HG03571 (cell line): ENCODE measurements around the gene SRRM4.
"Not testable (repeated sequence)": the region's sequence is repeated elsewhere in the genome, so short reads cannot be mapped to it uniquely, and the experiment has no call there.

Source experiments
- ATAC-seq: cut with Tn5 transposase; IDR thresholded peaks from one replicate; pipeline ENCODE4 v1.9.1; 2021; ENCODE audit not compliant: unreplicated experiment

Gene SRRM4

DNA sequence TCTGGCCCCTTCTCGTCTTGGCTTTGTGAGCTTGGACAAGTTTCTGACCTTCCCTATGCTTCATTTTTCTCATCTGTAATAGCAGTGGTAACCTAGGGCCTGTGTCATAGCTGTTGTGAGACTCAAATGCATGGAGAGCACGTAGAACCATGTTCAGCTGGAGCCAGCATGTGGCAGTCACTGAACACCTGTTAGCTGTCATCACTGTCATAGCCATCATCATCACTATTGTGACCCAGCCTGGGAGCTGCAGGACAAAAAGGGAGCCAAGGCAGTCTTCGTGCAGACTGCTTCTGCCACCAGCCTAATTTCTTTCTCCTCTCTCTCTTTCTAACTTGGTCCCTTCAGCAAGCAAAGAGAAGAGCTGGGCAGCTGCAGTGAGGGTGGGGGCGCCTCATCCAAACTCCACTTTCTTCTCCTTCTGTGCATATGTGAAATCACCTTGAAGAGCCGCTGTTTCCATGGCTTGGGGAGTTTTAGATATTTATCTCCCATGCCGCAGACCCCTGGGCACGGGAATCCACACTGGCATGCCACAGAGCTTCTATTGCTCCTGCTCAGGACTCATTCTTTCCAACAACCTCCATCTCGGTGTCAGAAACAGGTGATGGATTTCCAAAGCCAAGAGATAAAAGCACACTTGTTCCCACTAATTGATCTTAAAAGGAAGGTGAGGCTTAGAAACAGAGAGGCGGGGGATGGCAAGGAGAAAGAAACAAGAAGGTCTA, 87.0 kb downstream of the SRRM4 start:
- no peak for ATAC-seq

DNA sequence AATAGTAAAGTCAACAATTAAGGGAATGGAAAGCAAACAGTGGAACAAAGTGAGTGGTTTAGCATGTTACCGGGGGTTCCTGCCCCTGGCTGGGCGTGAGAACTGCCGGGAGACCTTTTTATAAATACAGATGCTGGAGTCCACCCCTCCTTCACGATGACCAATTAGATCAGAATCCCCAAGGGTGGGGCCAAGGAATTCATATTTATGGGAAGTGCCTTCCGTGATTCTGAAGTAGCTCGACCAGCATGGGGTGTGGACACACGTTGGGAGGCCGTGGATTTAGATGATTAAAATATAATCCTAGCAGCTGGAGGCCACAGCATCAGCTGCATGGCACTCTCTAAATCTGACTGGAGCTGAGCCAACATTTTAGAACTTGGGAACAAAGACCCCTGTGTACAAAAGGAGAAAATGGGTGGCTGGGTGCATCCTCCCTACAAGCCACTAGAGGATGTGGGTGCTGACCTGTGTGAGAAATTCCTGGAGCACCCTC, 87.9 kb downstream of the SRRM4 start:
- ATAC-seq: no peak

DNA sequence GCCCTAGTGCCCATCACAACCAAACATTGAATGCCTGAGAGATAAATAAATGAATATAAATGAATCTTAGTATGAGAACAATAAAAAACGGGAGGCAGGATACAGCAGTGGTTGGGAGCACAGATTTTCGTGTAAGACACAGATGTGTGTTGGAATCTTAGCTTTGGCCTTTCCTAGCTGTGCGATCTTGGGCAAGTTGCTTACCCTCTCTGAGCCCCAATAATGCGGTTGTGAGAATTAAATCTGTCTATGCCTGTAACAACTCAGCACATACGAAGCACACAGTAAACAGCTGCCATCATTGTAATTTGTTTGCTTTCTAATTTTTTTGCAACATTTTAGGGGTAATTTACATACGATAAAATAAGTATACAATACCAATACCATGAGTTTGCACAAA, 89.8 kb downstream of the SRRM4 start:
- ATAC-seq: no peak

DNA sequence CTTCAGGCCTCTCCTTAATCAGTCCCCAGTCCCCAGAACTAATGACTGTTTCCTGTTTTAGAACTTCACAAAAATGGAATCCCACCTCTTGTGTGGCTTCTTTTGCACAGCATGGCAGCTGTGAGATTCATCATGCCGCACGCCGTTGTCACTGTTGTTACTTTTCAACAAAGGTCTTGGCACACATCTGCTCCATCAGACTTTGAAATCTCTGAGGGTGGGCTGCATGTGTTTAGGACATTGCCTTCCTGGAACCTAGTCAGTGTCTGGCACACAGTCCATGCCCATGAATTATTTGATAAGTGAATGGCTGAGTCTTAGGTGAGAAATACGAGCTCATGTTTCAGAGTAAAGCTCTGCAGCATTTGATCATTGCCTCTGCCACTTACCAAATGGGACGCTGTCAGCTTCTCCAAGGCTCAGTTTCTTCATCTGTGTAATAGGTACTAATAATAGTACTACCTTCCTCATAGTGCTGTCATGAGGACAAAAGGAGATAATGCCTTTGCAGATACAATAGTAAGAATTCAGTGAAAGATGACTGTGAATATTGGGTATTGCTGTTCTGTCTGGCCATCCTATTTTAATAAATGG, 90.4 kb downstream of the SRRM4 start:
- no peak for ATAC-seq

DNA sequence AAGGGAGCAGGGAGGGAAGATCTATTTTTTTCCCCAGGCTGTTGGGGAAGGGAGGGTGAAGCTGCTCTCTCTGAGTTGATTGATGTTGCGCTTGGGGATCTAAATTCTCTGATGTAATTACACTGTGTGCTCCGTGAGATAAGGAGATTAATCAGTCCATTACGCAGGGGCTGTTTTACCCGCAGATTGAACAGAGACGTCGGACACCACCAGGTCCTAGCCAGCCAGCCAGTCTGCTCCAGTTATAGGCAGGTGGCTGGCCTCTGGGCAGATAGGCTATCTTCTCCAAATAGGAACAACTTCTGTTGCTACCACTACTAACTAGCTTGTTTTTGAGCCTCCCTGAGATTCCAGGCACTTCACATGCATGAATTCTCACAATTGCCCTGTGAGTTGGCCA, 91.1 kb downstream of the SRRM4 start:
- ATAC-seq: no peak

DNA sequence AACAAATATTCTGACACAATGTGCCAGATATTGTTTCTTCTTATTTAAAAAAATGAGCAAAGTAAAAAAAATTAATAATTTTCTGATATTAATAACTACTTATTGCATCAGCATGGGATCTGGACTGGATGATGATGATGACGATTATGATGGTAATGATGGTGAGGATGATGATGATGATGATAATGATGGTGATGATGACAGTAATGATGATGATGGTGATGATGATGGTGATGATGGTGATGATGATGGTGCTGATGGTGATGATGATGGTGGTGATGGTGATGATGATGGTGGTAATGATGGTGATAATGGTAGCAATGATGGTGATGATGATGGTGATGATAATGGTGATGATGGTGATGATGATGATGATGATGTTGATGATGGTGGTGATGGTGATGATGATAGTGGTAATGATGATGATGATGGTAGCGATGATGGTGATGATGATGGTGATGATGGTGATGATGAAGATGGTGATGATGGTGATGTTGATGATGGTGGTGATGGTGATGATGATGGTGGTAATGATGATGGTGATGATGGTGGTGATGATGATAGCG, 94.0 kb downstream of the SRRM4 start:
- ATAC-seq: no peak

DNA sequence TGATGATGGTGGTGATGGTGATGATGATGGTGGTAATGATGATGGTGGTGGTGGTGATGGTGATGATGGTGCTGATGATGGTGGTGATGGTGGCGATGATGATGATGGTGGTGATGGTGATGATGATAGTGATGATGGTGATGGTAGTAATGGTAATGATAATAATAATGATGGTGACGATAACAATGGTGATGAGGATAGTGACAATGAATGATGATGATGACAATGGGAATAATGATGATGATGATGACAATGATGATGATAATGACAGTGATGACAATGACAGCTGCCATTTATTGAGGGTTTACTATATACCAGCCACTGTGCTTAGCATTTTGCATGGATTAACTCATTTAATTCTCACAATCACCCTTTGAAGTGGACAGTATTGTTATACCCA, 94.6 kb downstream of the SRRM4 start:
- no peak for ATAC-seq

DNA sequence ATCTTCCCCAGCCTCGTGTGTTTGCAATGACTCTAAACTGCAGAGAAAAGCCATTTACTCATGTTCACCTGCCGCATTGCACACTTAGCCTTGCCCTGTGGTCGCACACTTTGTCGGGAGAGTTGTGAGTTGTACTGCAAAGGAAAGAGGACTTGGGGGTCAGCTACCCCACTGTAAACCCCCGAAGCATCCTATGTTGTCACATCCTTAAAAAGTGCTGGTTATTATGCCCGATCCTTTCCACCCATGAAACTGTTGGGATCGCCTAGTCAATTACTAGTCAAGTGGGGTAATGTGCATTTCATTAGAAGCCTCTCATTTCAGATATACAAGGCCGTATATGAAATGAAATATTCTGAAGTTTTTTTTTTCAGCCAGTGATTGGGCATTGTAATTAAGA, 98.2 kb downstream of the SRRM4 start:
- ATAC-seq: no peak

DNA sequence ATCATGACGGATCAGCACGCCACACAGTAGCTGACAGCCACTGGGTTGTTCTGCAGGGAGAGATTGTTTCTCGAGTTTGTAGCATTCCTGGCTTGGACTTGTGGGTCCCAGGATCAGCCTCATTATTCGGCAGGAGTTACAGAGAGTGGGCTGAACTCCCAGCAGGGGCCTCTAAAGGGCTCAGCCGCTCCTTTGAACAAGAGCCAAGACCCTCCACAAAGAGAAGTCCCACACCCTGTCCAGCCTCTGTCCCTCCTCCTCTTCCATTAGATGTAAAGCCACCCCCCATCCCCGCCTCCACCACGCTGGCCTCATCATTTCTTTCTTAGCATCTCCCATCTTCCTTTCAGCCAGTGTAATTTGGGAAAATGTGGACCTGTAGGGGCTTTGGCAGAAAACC, 100.7 kb downstream of the SRRM4 start:
- no peak for ATAC-seq

DNA sequence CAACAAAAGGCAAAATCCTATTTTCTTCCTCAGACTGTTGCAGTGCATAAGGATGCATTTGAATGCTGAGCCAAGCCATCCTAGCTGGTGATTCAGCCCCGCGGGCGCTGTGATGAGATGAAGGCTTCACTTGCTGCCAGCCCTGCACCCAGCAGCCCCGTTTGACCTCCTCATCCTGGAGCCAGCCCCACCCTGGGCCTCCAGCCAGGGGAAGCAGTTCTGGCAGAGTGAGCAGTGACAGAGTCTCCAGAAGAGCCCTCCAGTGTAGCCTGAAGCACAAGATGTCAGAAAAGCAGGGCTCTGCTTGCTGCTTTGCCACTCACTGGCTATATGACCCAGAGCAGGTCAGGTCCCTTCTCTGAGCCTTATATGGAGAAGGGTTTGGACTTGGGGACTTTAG, 101.2 kb downstream of the SRRM4 start:
- ATAC-seq: no peak

DNA sequence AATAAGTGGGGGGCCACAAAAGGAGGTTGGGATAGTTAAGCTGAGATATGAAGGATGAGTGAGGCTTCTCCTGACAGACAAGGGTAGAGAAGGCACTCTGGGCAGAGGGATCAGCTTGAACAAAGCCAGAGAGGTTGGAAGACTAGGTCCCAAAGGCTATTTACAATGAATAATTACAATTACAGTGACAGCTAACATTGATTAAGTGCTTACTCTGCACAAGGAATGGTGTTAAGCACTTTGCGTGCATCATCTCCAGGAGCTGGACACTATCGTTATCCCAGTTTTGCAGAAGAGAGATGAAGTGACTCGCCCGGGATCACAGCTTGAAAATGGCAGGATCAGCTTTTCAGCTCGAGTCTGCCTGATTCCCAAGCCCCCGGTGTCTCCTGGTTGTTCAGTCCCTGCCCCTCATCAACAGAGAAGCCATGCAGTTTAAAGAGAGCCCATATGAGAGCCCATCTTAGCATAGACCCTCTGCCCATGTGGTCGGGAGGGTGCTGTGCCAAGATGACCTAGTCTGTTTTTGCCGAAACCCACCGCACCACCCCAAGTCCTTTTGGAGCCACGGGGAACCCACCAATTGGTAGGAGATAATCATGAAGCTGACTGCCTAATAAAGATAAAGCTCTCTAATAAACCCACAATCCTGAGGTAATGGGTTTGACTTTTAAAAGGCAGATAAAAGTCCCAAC, 107.5 kb downstream of the SRRM4 start:
- no peak for ATAC-seq

DNA sequence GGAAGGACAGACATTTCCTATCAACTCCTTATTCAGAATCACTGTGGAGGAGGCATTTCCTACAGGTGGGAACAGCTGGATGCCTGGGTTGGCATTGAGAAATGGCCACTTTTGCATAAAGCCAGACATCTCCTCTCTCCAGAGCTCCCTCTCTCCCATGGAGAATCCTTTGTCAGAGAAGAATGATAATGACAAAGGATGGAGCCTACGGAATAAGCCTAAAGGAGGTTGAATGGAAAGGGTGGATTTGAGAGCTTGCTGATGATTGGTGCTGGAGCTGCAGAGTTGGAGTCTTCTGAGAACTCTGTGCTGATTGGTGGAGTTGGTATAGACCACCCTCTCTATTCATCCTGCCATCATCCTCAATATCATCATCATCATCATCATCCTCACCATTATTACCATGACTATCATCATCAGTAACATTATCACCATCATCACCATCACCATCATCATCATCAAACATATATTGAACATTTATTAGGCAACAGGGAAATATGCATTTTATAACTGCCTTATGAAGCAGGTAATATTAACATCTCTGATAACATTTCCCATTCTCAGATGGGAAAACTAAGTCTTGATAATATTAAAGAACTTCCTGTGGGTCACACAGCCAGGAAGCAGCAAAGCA, 108.2 kb downstream of the SRRM4 start:
- ATAC-seq: no peak

DNA sequence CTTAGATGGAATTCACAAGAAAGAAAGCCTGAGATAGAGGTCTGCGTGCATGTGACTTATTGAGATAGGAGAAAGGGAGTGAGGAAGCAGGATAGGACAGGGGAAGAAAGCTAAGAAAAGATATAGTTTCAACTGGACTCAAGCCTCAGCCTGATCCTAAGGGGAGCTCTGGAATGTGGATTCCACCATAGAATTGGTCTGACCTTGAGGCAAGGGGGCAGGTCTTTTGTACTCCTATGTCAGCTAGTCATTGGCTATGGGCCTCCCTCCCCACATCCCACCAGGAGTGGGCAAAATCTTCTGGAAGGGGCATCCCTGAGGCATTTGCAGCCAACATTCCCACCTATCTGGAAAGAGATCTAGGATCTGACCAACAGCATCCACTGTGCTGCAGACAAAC, 108.9 kb downstream of the SRRM4 start:
- no peak for ATAC-seq

DNA sequence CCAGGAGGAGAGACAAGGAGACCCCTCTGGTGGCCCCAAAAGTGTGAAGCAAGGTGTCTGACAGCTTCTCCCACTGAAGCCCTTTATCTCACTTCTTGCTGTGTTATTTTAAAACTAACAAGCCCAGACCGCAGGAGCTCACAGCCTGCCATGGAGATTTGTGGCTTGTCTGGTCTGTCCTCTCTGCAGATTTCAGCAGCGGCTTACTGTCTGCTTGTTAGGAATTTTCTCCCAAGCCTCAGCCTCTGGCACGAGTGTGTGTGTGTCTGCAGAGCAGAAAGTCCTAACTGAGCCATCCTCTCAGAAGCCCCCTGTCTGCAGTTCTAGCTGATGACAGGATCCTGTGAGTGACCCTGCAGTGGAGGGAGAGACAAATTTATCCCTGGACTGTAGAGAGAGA, 109.5 kb downstream of the SRRM4 start:
- no peak for ATAC-seq

DNA sequence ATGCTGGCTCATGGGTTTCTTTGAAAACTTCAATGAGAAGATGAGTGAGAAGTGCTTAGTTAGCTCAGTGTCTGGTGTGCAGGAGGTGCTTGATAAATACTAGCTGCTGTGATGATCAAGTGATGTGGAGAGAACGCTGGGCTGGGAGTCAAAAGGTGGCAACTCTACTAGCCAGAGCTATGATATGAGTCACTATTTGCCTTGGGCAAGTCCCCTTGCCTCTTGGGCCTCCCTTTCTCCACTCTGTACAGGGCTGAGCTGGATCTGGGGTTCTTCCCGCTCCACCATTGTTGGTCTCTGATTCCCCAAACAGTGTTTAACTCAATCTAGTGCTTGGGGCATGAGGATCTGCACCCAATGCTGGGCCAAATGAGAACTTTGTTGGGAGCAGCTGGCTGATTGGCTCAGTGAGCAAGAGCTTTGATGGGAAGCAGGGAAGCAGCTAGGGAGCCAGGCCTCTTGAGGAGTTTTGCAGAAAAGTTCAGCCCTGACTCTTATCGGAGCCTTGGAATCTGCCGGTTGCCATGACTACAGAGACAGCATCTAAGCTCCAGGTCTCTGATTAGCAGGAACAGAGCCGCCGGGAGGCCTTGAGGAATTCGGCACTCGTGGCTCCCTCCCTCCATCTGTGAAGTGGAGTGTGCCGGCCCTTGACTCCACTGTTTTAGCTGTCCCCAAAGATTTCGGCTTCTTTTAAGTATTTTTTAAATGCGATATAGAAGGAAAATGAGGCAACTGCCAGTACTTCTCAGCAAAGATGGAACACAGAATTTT, 115.3 kb downstream of the SRRM4 start:
- ATAC-seq: no peak

DNA sequence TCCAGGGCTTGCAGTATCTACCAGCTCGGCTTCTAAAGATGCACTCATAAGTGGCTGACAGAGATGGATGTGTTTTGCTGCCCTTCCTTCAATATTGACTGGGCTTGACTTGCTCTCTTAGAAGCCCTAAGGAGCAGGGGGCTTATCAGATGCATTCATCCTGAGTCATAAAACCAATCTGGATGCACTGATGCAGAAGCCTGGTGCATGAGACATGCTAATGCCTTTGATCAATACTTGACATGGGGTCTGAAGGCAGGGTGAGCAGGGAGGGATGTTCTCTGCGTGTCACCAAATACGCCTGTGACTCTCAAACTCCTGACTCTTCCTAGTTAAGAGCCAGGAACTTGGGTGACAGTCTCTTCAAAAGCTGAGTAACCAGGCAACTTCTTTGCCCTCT, 119.6 kb downstream of the SRRM4 start:
- no peak for ATAC-seq

DNA sequence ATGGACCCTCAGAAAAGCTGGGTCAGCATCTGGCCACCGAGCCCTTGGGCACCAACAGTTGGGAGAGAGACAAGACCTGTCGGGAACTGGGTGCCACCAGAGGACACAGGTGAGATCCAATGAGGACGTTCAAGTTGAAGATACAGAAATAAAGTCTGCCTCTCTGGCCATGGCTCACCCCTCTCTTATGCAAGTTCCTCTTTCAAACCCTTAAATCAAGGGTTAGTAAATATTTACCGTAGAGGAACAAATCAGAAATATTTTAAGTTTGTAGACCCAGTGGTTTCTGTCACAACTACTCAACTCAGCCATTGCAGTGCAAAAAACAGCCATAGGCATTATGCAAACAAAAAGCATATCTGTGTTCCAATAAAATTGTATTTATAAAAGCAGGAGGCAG, 120.9 kb downstream of the SRRM4 start:
- ATAC-seq: no peak

DNA sequence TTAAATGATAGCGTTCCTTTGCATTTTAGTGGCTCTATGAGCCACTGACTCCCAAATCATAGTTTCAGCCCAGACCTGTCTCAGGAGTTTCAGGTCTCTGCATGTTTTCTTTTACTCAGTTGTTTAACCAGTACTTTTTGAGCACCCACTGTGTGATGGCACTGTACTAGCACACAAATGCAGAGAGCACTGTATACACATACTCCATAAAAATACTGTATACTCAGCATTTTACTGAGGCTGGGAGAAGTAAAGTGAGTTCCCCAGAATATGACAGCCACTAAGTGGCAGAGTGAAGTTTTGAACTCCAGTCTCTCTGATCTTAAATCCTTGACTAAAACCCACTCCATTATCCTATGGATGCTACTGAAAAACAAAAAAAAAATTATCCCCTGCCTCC, 121.4 kb downstream of the SRRM4 start:
- no peak for ATAC-seq

DNA sequence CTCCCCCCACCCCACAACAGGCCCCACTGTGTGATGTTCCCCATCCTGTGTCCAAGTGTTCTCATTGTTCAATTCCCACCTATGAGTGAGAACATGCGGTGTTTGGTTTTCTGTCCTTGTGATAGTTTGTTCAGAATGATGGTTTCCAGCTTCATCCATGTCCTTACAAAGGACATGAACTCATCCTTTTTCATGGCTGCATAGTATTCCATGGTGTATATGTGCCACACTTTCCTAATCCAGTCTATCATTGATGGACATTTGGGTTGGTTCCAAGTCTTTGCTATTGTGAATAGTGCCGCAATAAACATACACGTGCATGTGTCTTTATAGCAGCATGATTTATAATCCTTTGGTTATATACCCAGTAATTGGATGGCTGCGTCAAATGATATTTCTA, 123.6 kb downstream of the SRRM4 start:
- ATAC-seq: not testable (repeated sequence)

DNA sequence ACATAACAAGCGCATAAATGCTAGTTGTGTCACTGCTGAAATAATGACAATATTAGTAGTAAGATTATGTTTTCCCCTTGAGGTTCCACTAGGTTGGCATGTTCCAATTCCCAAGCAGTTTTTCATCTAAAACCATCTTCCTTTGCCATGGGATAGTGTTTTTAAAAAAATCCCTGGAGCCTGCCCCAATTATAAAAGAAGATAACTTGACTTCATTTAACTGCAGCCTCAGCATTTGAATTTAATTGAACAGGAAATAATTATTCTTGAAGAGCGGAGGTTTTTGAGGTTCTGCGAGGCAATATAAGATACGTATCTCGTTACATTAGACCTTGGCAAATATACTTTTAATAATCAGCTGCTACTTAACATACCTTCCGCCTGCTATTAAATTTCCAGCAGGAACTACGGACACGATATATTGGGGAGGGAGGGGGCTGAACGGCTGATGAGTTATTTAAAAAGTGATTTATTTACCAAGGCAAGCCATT, 132.2 kb downstream of the SRRM4 start:
- ATAC-seq: no peak

DNA sequence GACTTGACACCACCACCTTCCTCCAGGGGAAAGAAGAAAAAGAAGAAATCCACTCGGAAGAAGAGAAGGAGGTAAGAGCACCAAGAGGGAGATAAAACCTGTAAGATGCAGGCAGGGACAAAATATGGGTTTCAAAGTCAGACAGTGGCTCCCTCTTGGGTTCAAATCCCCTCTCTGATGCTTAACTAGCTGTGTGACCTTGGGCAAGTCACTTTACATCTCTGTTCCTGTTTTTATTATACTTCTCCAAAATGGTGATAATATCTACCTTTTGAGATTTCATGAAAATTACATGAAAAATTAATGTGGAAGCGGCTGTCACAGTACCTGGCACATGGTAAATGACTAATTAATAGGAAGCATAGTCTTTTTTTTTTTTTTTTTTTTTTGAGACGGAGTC, 133.0 kb downstream of the SRRM4 start:
- no peak for ATAC-seq
